ENCODE results near the gene LRPAP1.
"Not testable (repeated sequence)": the region's sequence is repeated elsewhere in the genome, so short reads cannot be mapped to it uniquely, and the experiment has no call there.

The LRPAP1 gene

DNA sequence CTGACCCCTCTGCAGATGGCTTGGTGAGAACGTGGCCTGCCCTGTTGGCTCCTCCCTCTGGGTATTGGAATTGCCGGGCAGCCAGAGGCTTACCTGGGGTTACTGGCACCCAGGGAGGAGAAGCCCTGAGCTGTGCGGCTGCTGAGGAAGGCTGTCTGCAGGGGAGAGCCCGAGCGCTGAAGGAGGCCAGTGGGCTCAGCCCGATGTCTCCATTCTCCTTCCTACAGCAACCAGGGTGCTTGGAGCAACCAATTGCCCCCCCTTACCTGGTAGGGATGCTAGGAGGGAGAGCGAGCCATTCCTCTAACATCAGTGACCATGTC is 26.3 kb upstream of the LRPAP1 start:
- not testable (repeated sequence) for H3K9ac ChIP-seq (ENCODE audit: low read length); H3K23ac ChIP-seq (ENCODE audit: low read length); H4K5ac ChIP-seq (ENCODE audit: low read length); DNase-seq; H3K79me2 ChIP-seq (ENCODE audit: control insufficient read depth, insufficient read depth, low read length); H3K4ac ChIP-seq (ENCODE audit: low read depth, low read length); H4K8ac ChIP-seq (ENCODE audit: low read depth, low read length); H3K56ac ChIP-seq (ENCODE audit: low read length); H3K4me1 ChIP-seq (ENCODE audit: control insufficient read depth, low read depth, low read length); H3K27ac ChIP-seq (ENCODE audit: low read depth, low read length); H3K79me1 ChIP-seq (ENCODE audit: low read length); H3K18ac ChIP-seq (ENCODE audit: low read length); H2BK5ac ChIP-seq (ENCODE audit: low read length); H3K36me3 ChIP-seq (ENCODE audit: control insufficient read depth, insufficient read depth, low read length); H3K4me3 ChIP-seq (ENCODE audit: low read length); H3K4me2 ChIP-seq (ENCODE audit: low read length); H2AK5ac ChIP-seq (ENCODE audit: low read length); H2BK120ac ChIP-seq (ENCODE audit: low read depth, low read length); H3K27me3 ChIP-seq (ENCODE audit: insufficient read depth, low read length, poor library complexity); H2BK15ac ChIP-seq (replicated peaks; ENCODE audit: low read depth)
- WGBS (ENCODE audit: extremely low coverage, insufficient coverage, low lambda C conversion rate) = no CpG with 5 or more reads among the region's 7 CpGs

- not testable (repeated sequence) for H2BK15ac ChIP-seq (replicated peaks; ENCODE audit: low read depth); H3K23ac ChIP-seq (ENCODE audit: low read length); H2AK5ac ChIP-seq (ENCODE audit: low read length); H3K27me3 ChIP-seq (ENCODE audit: insufficient read depth, low read length, poor library complexity); H2BK5ac ChIP-seq (ENCODE audit: low read length); H4K8ac ChIP-seq (ENCODE audit: low read depth, low read length); H3K79me2 ChIP-seq (ENCODE audit: control insufficient read depth, insufficient read depth, low read length); H3K56ac ChIP-seq (ENCODE audit: low read length); H3K4ac ChIP-seq (ENCODE audit: low read depth, low read length); H2BK120ac ChIP-seq (ENCODE audit: low read depth, low read length); H3K4me1 ChIP-seq (ENCODE audit: control insufficient read depth, low read depth, low read length); H4K5ac ChIP-seq (ENCODE audit: low read length); H3K4me2 ChIP-seq (ENCODE audit: low read length); H3K79me1 ChIP-seq (ENCODE audit: low read length); H3K36me3 ChIP-seq (ENCODE audit: control insufficient read depth, insufficient read depth, low read length); H3K9ac ChIP-seq (ENCODE audit: low read length); H3K27ac ChIP-seq (ENCODE audit: low read depth, low read length); H3K18ac ChIP-seq (ENCODE audit: low read length); H3K4me3 ChIP-seq (ENCODE audit: low read length); DNase-seq
- WGBS (ENCODE audit: extremely low coverage, insufficient coverage, low lambda C conversion rate) = no CpG with 5 or more reads among the region's 17 CpGs
These were observed 25.7 kb upstream of the LRPAP1 start for GRCh38 chr4:3557676-3558513.

DNA sequence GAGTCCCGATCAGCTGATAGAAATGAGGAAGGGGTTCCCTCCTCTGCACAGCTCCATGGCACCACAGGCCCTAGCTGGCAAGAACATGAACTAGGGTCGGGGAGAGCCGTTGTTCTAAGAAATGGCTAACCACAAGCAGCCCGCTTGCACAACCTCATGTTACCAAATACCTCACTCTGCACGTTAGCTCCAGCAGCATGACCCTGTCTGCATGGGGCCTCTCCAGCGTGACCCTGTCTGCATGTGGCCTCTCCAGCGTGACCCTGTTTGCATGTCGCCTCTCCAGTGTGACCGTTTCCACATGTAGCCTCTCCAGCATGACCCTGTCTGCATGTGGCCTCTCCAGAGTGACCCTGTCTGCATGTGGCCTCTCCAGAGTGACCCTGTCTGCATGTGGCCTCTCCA is 24.9 kb upstream of the LRPAP1 start:
- H4K5ac ChIP-seq (ENCODE audit: low read length); H4K8ac ChIP-seq (ENCODE audit: low read depth, low read length); H3K36me3 ChIP-seq (ENCODE audit: control insufficient read depth, insufficient read depth, low read length); H3K23ac ChIP-seq (ENCODE audit: low read length); H3K18ac ChIP-seq (ENCODE audit: low read length); H3K4me1 ChIP-seq (ENCODE audit: control insufficient read depth, low read depth, low read length); DNase-seq; H3K9ac ChIP-seq (ENCODE audit: low read length); H3K27ac ChIP-seq (ENCODE audit: low read depth, low read length); H2BK5ac ChIP-seq (ENCODE audit: low read length); H2AK5ac ChIP-seq (ENCODE audit: low read length); H2BK15ac ChIP-seq (replicated peaks; ENCODE audit: low read depth); H2BK120ac ChIP-seq (ENCODE audit: low read depth, low read length); H3K4me2 ChIP-seq (ENCODE audit: low read length); H3K27me3 ChIP-seq (ENCODE audit: insufficient read depth, low read length, poor library complexity); H3K79me1 ChIP-seq (ENCODE audit: low read length); H3K4ac ChIP-seq (ENCODE audit: low read depth, low read length); H3K79me2 ChIP-seq (ENCODE audit: control insufficient read depth, insufficient read depth, low read length); H3K4me3 ChIP-seq (ENCODE audit: low read length); H3K56ac ChIP-seq (ENCODE audit: low read length): not testable (repeated sequence)
- no CpG with 5 or more reads among the region's 9 CpGs for whole genome bisulfite sequencing (ENCODE audit: extremely low coverage, insufficient coverage, low lambda C conversion rate)

GRCh38 chr4:3556244-3556867 is 24.1 kb upstream of the LRPAP1 start:
- peak; percentile 42 for DNase-seq
- H4K8ac ChIP-seq (ENCODE audit: low read depth, low read length); H3K23ac ChIP-seq (ENCODE audit: low read length); H3K4ac ChIP-seq (ENCODE audit: low read depth, low read length); H3K27me3 ChIP-seq (ENCODE audit: insufficient read depth, low read length, poor library complexity); H3K79me2 ChIP-seq (ENCODE audit: control insufficient read depth, insufficient read depth, low read length); H3K56ac ChIP-seq (ENCODE audit: low read length); H3K18ac ChIP-seq (ENCODE audit: low read length); H3K79me1 ChIP-seq (ENCODE audit: low read length); H2BK120ac ChIP-seq (ENCODE audit: low read depth, low read length); H2BK5ac ChIP-seq (ENCODE audit: low read length); H3K4me1 ChIP-seq (ENCODE audit: control insufficient read depth, low read depth, low read length); H2AK5ac ChIP-seq (ENCODE audit: low read length); H3K4me3 ChIP-seq (ENCODE audit: low read length); H2BK15ac ChIP-seq (replicated peaks; ENCODE audit: low read depth); H3K27ac ChIP-seq (ENCODE audit: low read depth, low read length); H4K5ac ChIP-seq (ENCODE audit: low read length); H3K4me2 ChIP-seq (ENCODE audit: low read length); H3K36me3 ChIP-seq (ENCODE audit: control insufficient read depth, insufficient read depth, low read length); H3K9ac ChIP-seq (ENCODE audit: low read length): not testable (repeated sequence)
- no CpG with 5 or more reads among the region's 17 CpGs for WGBS (ENCODE audit: extremely low coverage, insufficient coverage, low lambda C conversion rate)

DNA sequence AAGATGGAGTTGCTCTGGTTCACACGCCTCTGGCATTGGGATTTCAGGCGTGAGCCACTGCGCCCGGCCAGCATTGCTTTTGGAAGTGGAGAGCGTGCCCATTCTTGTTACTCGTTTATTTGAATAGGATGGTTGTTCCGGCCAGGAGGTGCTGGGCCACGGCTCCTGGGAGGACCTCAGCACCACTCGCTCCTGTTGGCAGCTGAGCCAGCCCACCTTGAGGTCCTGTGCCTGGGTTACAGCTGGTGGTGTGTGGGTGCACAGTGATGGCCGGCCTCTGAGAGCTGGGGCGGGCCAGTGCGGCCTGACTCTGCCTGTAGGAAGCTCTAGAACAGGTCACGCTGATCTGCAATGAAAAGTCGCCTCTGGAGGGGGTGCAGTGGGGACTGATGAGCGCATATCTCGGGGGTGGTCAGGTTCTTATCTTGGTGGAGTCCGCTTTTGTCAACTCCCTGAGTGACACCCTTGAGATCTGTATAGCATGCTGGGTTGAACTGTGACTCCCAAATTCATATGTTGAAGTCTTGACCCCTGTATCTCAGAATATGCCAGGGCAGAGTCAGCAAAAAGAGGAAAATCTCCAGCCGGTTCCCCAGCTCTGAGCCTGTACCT is 23.3 kb upstream of the LRPAP1 start:
- H4K8ac ChIP-seq (ENCODE audit: low read depth, low read length); H3K4me2 ChIP-seq (ENCODE audit: low read length); H3K27ac ChIP-seq (ENCODE audit: low read depth, low read length); H3K18ac ChIP-seq (ENCODE audit: low read length); H3K27me3 ChIP-seq (ENCODE audit: insufficient read depth, low read length, poor library complexity); H3K4me3 ChIP-seq (ENCODE audit: low read length); H3K4ac ChIP-seq (ENCODE audit: low read depth, low read length); H3K79me2 ChIP-seq (ENCODE audit: control insufficient read depth, insufficient read depth, low read length); H3K9ac ChIP-seq (ENCODE audit: low read length); H3K4me1 ChIP-seq (ENCODE audit: control insufficient read depth, low read depth, low read length); H2BK120ac ChIP-seq (ENCODE audit: low read depth, low read length); H3K79me1 ChIP-seq (ENCODE audit: low read length); H2AK5ac ChIP-seq (ENCODE audit: low read length); DNase-seq; H4K5ac ChIP-seq (ENCODE audit: low read length); H3K56ac ChIP-seq (ENCODE audit: low read length); H2BK5ac ChIP-seq (ENCODE audit: low read length); H3K23ac ChIP-seq (ENCODE audit: low read length); H3K36me3 ChIP-seq (ENCODE audit: control insufficient read depth, insufficient read depth, low read length); H2BK15ac ChIP-seq (replicated peaks; ENCODE audit: low read depth): not testable (repeated sequence)
- WGBS (ENCODE audit: extremely low coverage, insufficient coverage, low lambda C conversion rate) = no CpG with 5 or more reads among the region's 18 CpGs
